ENCODE data around the gene PHACTR3. TPM values are rescaled to one million over a fixed set of nuclear protein-coding genes. Genes with fewer than 3 reads are reported as not detected.
A peak's percentile ranks its signal among the peaks of the same experiment; 100 is the strongest.

Gene PHACTR3
- total RNA-seq, 6 donors from 2014 or later: 5.5 to 30.8 (median 11.4) TPM

DNA sequence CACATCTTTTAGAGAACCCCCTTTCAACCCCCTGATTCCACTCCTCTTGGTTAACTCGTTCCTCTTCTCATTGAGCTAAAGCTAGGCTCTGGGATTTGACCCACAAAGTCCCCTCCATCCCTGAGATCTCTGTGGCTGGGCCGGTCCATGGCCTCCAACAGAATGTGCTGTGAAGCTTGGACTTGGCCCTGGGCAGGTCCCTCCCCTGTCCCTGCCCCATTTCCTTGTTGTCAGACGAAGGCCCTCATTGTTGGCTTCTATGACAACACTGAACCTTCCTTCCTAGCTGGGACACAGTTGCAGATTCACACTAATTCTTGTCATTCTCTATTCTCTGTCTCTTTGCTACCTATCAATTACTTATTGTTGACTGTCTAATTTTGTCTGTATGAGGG, 173.0 kb downstream of the PHACTR3 start:
- TF ChIP-seq POLR2A (IDR thresholded peaks at IDR 0.05) (no peak), POLR2AphosphoS5 (IDR thresholded peaks at IDR 0.05) (no peak), EP300 (IDR thresholded peaks at IDR 0.05) (no peak)
- TF ChIP-seq, protein P1, sequence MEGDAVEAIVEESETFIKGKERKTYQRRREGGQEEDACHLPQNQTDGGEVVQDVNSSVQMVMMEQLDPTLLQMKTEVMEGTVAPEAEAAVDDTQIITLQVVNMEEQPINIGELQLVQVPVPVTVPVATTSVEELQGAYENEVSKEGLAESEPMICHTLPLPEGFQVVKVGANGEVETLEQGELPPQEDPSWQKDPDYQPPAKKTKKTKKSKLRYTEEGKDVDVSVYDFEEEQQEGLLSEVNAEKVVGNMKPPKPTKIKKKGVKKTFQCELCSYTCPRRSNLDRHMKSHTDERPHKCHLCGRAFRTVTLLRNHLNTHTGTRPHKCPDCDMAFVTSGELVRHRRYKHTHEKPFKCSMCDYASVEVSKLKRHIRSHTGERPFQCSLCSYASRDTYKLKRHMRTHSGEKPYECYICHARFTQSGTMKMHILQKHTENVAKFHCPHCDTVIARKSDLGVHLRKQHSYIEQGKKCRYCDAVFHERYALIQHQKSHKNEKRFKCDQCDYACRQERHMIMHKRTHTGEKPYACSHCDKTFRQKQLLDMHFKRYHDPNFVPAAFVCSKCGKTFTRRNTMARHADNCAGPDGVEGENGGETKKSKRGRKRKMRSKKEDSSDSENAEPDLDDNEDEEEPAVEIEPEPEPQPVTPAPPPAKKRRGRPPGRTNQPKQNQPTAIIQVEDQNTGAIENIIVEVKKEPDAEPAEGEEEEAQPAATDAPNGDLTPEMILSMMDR (IDR thresholded peaks at IDR 0.05): no peak
- ATAC-seq (ENCODE audit: low FRiP score in 2 of 2) (no peak), DNase-seq (no peak)
- Histone ChIP-seq H3K4me1 (no peaks in the 10 kb centered on the region), H3K27me3 (no peaks in the 10 kb centered on the region), H3K9me3 (no peaks in the 10 kb centered on the region), H3K36me3 (no peaks in the 10 kb centered on the region), H3K4me3 (no peak overlapping the region), H3K27ac (no peak overlapping the region)
- WGBS, 2 donors: 56 to 71% methylated on average over 3 of the region's 3 CpGs

DNA sequence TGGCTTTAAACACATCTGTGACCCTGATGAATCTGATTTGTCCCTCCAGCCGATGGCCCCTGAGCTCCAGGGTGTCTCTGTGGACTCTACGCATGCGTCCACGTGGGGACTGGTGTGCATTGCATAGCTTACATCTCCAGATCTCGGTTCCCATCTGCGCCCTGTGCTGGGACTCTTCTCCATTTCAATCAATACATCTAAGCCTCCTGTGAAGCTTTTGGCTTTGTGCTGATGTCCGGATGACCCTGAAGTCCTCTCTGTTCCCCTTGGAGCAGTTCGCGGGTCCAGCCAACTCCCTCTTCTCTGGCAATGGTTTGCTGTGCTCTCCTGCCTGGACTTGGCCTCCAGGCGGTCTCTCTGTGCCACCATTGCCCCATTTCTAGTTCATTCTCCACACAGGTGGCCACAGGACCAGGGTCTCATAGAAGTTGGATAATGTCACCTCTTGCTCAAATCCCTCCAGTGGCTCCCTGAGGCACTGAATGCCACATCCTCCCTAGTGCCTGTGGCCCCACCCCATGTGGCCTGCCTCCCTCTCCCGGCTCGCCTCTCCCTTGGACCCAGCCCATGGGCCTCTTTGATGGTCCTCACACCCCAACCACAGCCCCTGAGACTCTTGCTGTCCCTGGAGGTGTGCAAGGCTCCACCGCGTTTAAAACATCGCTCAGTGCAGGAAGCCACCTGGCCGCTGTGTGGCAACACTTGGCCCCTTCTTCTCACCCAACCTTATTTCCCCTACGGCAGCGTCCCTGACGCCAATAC, 173.7 kb downstream of the PHACTR3 start:
- WGBS, 2 donors: 81 to 87% methylated on average over 18 to 19 of the region's 19 CpGs
- ATAC-seq (ENCODE audit: low FRiP score in 2 of 2) (no peak), DNase-seq (no peak)
- H3K9me3 ChIP-seq: no peaks in the 10 kb centered on the region
- no peak overlapping the region for H3K4me3 ChIP-seq
- H3K36me3 ChIP-seq: no peaks in the 10 kb centered on the region
- TF ChIP-seq EP300 (IDR thresholded peaks at IDR 0.05): no peak
- no peak for TF ChIP-seq POLR2A (IDR thresholded peaks at IDR 0.05)
- TF ChIP-seq POLR2AphosphoS5 (IDR thresholded peaks at IDR 0.05): no peak
- TF ChIP-seq, protein P1 (IDR thresholded peaks at IDR 0.05): no peak
- no peak overlapping the region for H3K27ac ChIP-seq
- no peaks in the 10 kb centered on the region for H3K27me3 ChIP-seq
- no peaks in the 10 kb centered on the region for H3K4me1 ChIP-seq

DNA sequence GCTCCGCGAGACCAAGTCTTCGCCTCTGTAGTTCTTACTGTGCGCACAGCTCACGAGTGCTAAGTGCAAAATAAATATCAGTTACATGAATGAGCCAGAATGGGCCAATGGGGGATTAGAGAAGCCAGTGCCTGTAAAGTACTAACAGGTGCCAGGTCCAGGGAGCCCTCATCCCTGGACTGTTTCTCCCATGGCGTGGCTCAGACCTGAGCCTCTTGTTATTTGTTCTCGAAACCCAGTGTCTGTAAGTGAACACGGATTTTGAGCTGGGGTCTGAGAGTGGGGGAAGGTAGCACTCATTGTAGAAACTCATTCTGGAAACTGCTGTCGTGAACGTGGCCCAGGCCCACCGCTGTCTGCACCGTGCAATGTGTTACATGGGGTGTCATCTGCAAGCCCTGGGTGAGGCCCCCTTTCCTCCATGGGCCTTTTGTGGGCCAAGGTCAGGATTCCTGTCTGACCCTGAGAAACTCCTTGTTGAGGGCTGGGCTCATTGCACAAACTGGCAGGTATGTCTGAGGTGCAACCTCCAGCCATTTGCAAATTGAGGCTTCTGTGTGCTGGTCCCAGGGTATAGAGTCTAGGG, 174.4 kb downstream of the PHACTR3 start:
- no peak for TF ChIP-seq EP300 (IDR thresholded peaks at IDR 0.05)
- TF ChIP-seq POLR2AphosphoS5 (IDR thresholded peaks at IDR 0.05): no peak
- TF ChIP-seq POLR2A (IDR thresholded peaks at IDR 0.05): no peak
- TF ChIP-seq, protein P1 (IDR thresholded peaks at IDR 0.05): no peak
- H3K27me3 ChIP-seq: no peaks in the 10 kb centered on the region
- 67 to 71% methylated on average over 12 of the region's 12 CpGs for WGBS, 2 donors
- H3K4me1 ChIP-seq: no peaks in the 10 kb centered on the region
- no peak overlapping the region for H3K27ac ChIP-seq
- ATAC-seq (ENCODE audit: low FRiP score in 2 of 2) (no peak), DNase-seq (peak in 1 of 2 donors; percentile 36)
- H3K9me3 ChIP-seq: no peaks in the 10 kb centered on the region
- H3K4me3 ChIP-seq: no peak overlapping the region
- no peaks in the 10 kb centered on the region for H3K36me3 ChIP-seq

DNA sequence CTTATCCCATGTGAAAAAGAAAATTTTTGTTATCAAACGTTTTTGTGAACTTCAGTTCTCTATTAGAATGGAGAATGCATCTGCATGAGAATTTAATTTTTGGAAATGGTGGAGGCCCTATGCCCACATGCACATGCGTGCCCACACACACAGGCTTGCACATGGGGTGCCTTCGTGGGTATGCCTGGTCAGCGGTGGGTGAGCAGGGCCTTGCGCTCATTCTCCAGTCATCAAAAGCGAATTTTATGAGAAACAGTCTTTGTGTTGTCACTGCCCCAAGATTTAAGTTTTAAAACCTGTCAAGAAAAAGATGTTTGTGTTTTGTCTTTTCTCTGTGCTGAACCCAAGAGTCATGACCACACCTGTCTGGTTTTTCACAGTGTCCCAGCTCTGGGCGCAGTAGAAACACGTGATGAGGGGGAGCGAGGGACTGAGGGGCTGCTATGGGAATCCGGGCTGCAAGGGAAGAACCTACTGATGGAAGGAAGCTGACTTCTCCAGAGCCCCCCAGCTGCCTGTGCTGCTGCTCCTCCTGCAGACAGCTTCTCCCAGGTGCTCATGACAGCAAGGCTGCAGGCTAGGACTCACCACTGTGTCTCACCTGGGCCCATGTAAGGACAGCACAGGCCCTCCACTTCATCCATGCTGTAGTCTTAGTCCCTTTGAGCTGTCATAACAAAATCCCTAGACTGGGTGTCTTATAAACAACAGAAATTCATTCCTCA, 175.5 kb downstream of the PHACTR3 start:
- no peak overlapping the region for H3K4me3 ChIP-seq
- no peaks in the 10 kb centered on the region for H3K9me3 ChIP-seq
- 65 to 78% methylated on average over 10 of the region's 10 CpGs for WGBS, 2 donors
- ATAC-seq (ENCODE audit: low FRiP score in 2 of 2) (no peak), DNase-seq (no peak)
- TF ChIP-seq, protein P1 (IDR thresholded peaks at IDR 0.05): no peak
- TF ChIP-seq POLR2A (IDR thresholded peaks at IDR 0.05) (no peak), POLR2AphosphoS5 (IDR thresholded peaks at IDR 0.05) (no peak), EP300 (IDR thresholded peaks at IDR 0.05) (no peak)
- H3K36me3 ChIP-seq: no peaks in the 10 kb centered on the region
- H3K4me1 ChIP-seq: no peaks in the 10 kb centered on the region
- H3K27ac ChIP-seq: no peak overlapping the region
- H3K27me3 ChIP-seq: no peaks in the 10 kb centered on the region
